GM18499 (cell line): Measurements from ENCODE around the gene IGFL4.

Experiments
- ATAC-seq: cut with Tn5 transposase; IDR thresholded peaks from one replicate; pipeline ENCODE4 v1.9.1; 2021; ENCODE audit warnings: moderate number of reproducible peaks; ENCODE audit not compliant: insufficient read depth, unreplicated experiment

Gene IGFL4

GRCh38 chr19:46065486-46066071 lies 24.8 kb upstream of the IGFL4 start:
- ATAC-seq: no peak

DNA sequence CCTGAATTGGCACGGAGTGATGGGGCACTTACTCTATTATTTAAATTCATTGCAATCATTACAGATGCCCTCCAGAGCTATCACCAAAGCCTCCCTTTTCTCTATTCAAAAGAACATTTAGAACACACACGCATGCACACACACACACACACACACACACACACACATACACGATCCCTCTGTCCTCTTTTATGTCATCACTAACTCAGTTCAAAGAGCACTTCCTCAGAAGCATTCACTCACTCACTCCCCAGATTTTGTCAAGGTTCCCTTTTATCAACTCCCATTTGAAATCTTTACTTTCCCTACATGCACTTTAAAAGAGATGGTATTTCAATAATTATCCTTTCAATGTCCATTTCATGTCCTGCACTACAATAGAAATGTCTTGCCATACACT lies 22.4 kb upstream of the IGFL4 start:
- no peak for ATAC-seq

DNA sequence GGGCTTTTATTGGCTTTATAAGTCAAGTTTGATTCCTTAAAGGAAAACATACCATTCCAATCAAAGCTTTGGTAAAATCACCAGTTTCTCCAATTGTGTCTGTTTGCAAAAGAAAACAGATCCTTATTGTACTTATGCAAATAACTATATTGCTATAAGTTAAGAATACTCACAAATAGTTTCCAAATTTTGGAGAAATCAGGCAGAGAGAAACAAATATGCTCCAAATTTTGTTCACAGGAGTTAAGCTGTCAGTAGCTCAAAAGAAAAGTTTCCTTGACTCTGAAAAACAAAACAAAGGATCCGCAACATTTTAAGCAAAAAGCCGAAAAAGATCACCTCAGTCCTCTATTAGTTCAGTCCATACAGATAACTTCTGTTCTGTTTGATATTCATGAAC lies 19.2 kb upstream of the IGFL4 start:
- no peak for ATAC-seq

- ATAC-seq: no peak
Measured at GRCh38 chr19:46058778-46059177, 18.0 kb upstream of the IGFL4 start.

GRCh38 chr19:46056536-46056935 lies 15.7 kb upstream of the IGFL4 start:
- ATAC-seq: no peak

DNA sequence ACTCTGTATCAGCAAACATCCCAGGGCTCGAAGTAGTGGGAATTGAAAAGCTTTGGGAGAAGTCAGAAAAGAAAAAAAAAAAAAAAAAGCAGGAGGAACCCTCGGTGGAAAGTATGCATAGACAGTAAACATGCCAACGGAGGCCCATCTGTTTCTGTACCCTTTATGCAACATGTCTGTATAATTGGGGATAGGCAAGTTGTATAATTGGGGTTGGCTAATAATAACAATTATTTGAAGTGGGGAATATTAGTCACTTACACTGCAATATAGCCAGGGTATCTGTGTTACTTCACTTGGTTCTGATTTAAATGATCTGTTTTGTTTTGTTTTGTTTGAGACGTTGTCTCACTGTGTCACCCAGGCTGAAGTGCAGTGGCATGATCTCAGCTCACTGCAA lies 12.1 kb upstream of the IGFL4 start:
- ATAC-seq: no peak

- no peak for ATAC-seq
Measured at GRCh38 chr19:46049597-46049996, 8.8 kb upstream of the IGFL4 start.

GRCh38 chr19:46043519-46043918 lies 2.7 kb upstream of the IGFL4 start:
- no peak for ATAC-seq

DNA sequence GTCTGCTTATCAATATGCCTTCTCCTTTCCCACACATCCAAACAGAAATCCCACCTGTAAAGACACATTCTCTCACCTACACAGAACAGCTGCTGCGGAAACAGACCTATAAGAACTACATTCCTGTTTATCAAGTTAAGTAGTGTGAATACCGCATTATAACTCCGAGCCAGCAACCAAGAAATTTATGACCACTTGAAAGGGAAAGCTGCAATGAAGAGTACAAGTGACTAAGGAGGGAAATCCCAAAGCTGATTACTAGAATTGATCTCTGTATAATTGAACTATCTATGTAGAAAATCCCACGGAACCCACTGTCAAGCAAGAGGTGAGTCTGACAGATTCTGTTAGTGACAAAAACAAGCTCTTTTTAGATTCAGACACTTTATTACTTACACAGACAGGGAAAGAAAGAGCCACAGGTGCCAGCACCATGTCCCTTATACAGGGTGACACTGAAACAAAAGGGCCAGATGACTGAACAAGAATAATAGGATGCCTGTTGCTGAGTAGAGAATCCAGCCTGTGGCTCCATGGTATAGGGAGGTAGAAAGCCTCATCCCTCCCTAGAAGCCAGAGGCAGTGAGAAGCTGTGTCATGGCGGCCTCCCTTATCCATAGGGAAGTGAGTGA lies 1.6 kb upstream of the IGFL4 start:
- ATAC-seq: no peak

DNA sequence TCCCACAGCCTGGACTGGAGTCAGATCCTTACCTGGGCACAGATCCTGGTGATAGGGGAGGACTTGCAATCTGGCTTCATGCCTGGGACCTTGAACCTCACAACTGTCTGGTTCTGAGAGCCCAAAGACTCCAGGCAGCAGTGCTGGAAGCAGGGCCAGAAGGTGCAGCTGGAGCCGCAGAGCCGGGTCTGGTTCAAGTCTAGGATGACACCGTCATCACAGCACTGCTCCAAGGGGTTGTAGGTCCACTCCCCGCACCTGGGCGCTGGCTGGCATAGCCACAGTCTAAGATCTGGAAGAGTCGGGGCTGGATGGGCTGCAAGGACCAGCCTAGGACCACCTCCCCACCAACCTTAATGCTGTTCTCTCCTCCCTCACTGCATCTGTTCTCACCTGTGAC lies 677 bp downstream of the IGFL4 start:
- no peak for ATAC-seq

GRCh38 chr19:46036744-46037128 lies 4.1 kb downstream of the IGFL4 start:
- no peak for ATAC-seq

DNA sequence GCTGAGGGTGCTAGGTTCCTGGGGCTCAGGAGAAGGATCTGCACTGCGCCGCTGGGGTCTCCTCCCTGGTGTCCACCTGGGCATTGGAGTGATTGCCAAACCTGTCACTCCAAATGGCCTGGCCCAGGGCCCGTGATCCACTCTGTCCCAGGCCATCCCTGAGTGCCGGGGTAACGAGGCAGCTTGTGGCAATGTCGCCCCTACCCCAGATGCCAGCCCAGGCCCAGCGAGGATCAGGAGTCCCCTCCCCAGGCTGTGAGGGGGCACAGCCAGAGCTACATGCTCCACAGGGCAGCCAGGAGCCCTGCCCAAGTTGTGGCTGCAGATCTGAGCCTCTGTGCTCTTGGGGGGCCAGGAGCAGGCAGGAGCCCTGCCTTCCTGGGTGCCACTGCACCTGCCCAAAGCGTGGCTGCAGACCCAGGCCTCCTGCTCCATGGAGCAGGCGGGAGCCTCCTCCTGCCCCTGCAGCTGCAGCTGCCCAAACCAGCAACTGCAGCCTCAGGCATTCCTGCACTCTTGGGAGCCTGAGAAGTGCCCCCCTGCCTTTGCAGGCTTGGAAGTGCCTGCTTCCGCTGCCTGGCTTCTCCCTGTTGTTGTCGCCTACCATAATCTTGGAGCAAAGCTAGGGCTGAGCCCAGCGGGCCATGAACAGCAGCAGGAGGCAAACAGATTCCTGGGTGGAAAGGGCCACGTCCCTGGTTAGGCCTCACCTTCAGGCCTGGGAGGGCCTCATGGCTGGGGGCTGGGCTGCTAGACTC lies 4.6 kb downstream of the IGFL4 start:
- no peak for ATAC-seq

GRCh38 chr19:46035546-46035945 lies 5.3 kb downstream of the IGFL4 start:
- no peak for ATAC-seq

DNA sequence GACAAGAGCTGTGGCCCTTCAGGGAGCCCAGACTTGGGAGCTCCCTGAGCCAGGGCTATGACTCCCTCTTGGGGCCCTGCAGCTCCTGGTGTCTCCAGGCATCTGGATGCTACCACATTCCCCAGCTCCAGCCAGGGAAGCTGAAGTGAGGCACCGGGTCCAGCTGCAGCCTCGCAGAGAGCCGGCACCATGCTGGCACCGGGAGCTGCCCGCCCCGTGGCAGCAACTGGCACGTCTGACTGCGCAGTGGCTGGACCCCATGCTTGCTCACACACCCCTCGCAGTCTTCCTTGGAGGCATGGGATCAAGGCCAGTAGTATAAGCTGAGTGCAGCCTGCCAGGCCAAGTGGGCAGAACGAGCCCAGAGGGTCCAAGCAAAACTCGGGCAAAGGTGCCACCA lies 7.4 kb downstream of the IGFL4 start:
- no peak for ATAC-seq

DNA sequence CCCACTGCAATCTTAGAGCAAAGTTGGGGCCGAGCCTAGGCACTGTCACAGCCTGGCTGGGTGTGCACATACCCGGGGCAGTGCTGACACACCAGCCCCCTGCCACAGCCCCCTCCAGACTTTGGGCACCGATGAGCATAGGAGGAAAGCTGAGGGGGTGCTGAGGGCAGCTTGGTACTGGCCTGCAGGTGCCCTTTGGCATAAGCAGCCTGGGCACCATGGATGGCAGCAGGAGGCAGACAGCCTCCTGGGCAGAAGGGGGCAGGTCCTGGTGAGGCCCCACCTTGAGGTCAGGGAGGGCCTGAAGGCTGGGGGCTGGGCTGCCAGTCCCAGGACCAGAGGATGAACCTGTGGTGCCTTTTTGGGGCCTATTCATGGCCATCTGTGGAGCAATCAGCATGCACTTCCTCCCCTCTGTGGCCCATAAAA lies 8.2 kb downstream of the IGFL4 start:
- ATAC-seq: no peak

GRCh38 chr19:46031781-46032596 lies 8.8 kb downstream of the IGFL4 start:
- ATAC-seq: no peak

GRCh38 chr19:46030812-46031550 lies 9.8 kb downstream of the IGFL4 start:
- no peak for ATAC-seq

DNA sequence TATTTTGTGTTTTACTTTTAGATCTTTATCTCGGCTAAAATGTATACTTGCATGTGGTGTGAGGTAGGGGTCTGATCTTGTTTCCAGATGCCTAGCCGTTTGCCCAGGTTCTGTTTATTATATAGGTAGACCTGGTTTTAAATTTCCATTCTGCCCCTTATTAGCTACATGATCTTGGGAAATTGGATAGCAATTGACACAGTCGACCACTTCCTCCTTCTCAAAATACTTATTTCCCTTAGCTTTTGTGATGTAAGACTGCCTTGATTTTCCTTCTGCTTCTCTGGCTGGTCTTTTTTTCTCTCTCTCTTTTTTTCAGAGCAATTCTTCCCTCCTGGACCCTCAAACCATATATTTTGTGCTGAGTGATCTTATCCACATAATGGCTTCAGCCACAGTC lies 15.0 kb downstream of the IGFL4 start:
- ATAC-seq: no peak

- ATAC-seq: no peak
Measured at GRCh38 chr19:46023311-46023779, 17.5 kb downstream of the IGFL4 start.
